ENCODE data around the gene KRT32.

The KRT32 gene

GRCh38 chr17:41466988-41467387 lies at the start of gene KRT32:
TSS of gene KRT32 (minus strand) at chr17:41467386. CDS start at chr17:41467325, 61 bp downstream.
- DNase-seq = no peak

- no peak for DNase-seq
Measured at GRCh38 chr17:41516830-41517283, 49.7 kb upstream of the KRT32 start.

GRCh38 chr17:41516147-41516829 lies 49.1 kb upstream of the KRT32 start:
- no peak for DNase-seq

GRCh38 chr17:41513168-41513547 lies 46.0 kb upstream of the KRT32 start:
- peak; percentile 60 for DNase-seq

- DNase-seq = no peak
Measured at GRCh38 chr17:41512546-41513167, 45.5 kb upstream of the KRT32 start.

- no peak for DNase-seq
Measured at GRCh38 chr17:41511716-41512115, 44.5 kb upstream of the KRT32 start.

GRCh38 chr17:41511116-41511515 lies 43.9 kb upstream of the KRT32 start:
- DNase-seq = no peak

- DNase-seq = peak; percentile 47
Measured at GRCh38 chr17:41510251-41511065, 43.3 kb upstream of the KRT32 start.

GRCh38 chr17:41507315-41507880 lies 40.2 kb upstream of the KRT32 start:
- no peak for DNase-seq

- no peak for DNase-seq
Measured at GRCh38 chr17:41505809-41506767, 38.9 kb upstream of the KRT32 start.

- DNase-seq = no peak
Measured at GRCh38 chr17:41505007-41505808, 38.0 kb upstream of the KRT32 start, which contains the start of gene KRT13. TSS of gene KRT13 (minus strand) at chr17:41505612. CDS start at chr17:41505550, 62 bp downstream.

- peak; percentile 15 for DNase-seq
Measured at GRCh38 chr17:41504246-41504977, 37.2 kb upstream of the KRT32 start.

- no peak for DNase-seq
Measured at GRCh38 chr17:41503202-41503601, 36.0 kb upstream of the KRT32 start.

GRCh38 chr17:41500131-41500911 lies 33.1 kb upstream of the KRT32 start:
- DNase-seq = no peak

- DNase-seq = no peak
Measured at GRCh38 chr17:41499714-41500113, 32.5 kb upstream of the KRT32 start.

GRCh38 chr17:41498276-41498675 lies 31.1 kb upstream of the KRT32 start:
- DNase-seq = no peak

GRCh38 chr17:41496803-41497484 lies 29.8 kb upstream of the KRT32 start:
- DNase-seq = peak; percentile 37

GRCh38 chr17:41494524-41494923 lies 27.3 kb upstream of the KRT32 start:
- DNase-seq = no peak

- DNase-seq = peak; percentile 51
Measured at GRCh38 chr17:41492771-41493170, 25.6 kb upstream of the KRT32 start.

Data from NCI-H1105 treated with DMSO at 0.1 percent for 48 hours (cell line).